Measurements from ENCODE around the gene CLDN16.

DNA sequence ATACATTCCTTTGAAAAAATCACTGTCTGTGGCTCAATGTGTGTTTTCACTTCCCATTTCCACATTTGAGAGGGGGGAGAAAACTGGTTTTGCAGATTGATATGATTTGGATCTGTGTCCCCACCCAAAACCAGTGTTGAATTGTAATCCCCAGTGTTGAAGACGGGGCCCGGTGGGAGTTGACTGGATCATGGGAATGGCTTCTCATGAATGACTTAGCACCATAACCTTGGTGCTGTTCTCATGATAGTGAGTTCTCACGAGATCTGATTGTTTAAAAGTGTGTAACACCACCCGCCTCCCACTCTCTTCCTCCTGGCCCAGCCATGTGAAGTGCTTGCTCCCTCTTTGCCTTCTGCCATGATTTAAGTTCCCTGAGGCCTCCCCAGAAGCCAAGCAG, 45.7 kb downstream of the CLDN16 start:
- TF ChIP-seq, protein P1, sequence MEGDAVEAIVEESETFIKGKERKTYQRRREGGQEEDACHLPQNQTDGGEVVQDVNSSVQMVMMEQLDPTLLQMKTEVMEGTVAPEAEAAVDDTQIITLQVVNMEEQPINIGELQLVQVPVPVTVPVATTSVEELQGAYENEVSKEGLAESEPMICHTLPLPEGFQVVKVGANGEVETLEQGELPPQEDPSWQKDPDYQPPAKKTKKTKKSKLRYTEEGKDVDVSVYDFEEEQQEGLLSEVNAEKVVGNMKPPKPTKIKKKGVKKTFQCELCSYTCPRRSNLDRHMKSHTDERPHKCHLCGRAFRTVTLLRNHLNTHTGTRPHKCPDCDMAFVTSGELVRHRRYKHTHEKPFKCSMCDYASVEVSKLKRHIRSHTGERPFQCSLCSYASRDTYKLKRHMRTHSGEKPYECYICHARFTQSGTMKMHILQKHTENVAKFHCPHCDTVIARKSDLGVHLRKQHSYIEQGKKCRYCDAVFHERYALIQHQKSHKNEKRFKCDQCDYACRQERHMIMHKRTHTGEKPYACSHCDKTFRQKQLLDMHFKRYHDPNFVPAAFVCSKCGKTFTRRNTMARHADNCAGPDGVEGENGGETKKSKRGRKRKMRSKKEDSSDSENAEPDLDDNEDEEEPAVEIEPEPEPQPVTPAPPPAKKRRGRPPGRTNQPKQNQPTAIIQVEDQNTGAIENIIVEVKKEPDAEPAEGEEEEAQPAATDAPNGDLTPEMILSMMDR (conservative IDR thresholded peaks at IDR 0.05 in 1 of 2, IDR thresholded peaks at IDR 0.05 in 1 of 2; ENCODE audit: extremely low read depth in 1 of 2, insufficient read depth in 1 of 2, low read depth in 1 of 2, low read length in 2 of 2) = no peak
- TF ChIP-seq EZH2 (IDR thresholded peaks at IDR 0.05; ENCODE audit: borderline replicate concordance, low read length) = no peak

Measured in mammary epithelial cell (primary cell).